Neural progenitor cell (in vitro differentiated cells): ENCODE data around the gene C11orf54. TPM values are rescaled to one million over a fixed set of nuclear protein-coding genes. Genes with fewer than 3 reads are reported as not detected.

ENCODE experiments used
- DNase-seq: peaks from one replicate; pipeline ENCODE4 v3.0.0-alpha.2; 2016; ENCODE audit warnings: low spot score
- H2AFZ ChIP-seq: fragments of 200-600 bp; sonication (generic); replicated peaks from 2 replicates; pipeline ENCODE4 v1.6.1; 2016; ENCODE audit warnings: antibody characterized with exemption
- H3F3A ChIP-seq: fragments of 200-600 bp; sonication (generic); 2 replicates; pipeline ENCODE4 v1.6.1; 2016; ENCODE audit warnings: antibody characterized with exemption, low read depth
- H3K27ac ChIP-seq: fragments of 200-600 bp; sonication (generic); 2 replicates; pipeline ENCODE4 v1.5.1; 2016; ENCODE audit warnings: mild to moderate bottlenecking
- H3K27me3 ChIP-seq: fragments of 200-600 bp; sonication (generic); 2 replicates; pipeline ENCODE4 v1.6.1; 2016; ENCODE audit warnings: mild to moderate bottlenecking, moderate library complexity
- H3K36me3 ChIP-seq: fragments of 200-600 bp; sonication (generic); 2 replicates; pipeline ENCODE4 v1.5.1; 2016
- H3K4me1 ChIP-seq: fragments of 200-600 bp; sonication (generic); 2 replicates; pipeline ENCODE4 v1.6.1; 2016; ENCODE audit warnings: mixed run types
- H3K4me2 ChIP-seq: fragments of 200-600 bp; sonication (generic); 2 replicates; pipeline ENCODE4 v1.6.1; 2016
- H3K4me3 ChIP-seq: fragments of 200-600 bp; sonication (generic); 2 replicates; pipeline ENCODE4 v1.5.1; 2016
- H3K79me2 ChIP-seq: fragments of 200-600 bp; sonication (generic); 2 replicates; pipeline ENCODE4 v1.6.1; 2016; ENCODE audit warnings: low read depth
- H3K9ac ChIP-seq: fragments of 200-600 bp; sonication (generic); 2 replicates; pipeline ENCODE4 v1.6.1; 2016
- H3K9me3 ChIP-seq: fragments of 200-600 bp; sonication (generic); 2 replicates; pipeline ENCODE4 v1.5.1; 2016; ENCODE audit warnings: low read depth
- H4K20me1 ChIP-seq: fragments of 200-600 bp; sonication (generic); 2 replicates; pipeline ENCODE4 v1.6.1; 2016; ENCODE audit warnings: low read depth
- H3K27ac Mint-ChIP-seq: 3 replicates; pipeline ENCODE4 v1.8.0; 2021; ENCODE audit warnings: mixed read lengths
- H3K27me3 Mint-ChIP-seq: 2 replicates; pipeline ENCODE4 v1.8.0; 2022; ENCODE audit warnings: low read depth, mild to moderate bottlenecking, inconsistent platforms, moderate library complexity, mixed read lengths; ENCODE audit not compliant: insufficient read depth
- H3K36me3 Mint-ChIP-seq: 3 replicates; pipeline ENCODE4 v1.8.0; 2021; ENCODE audit warnings: mixed read lengths
- H3K4me1 Mint-ChIP-seq: 3 replicates; pipeline ENCODE4 v1.8.0; 2021; ENCODE audit warnings: mixed read lengths
- H3K4me3 Mint-ChIP-seq: 3 replicates; pipeline ENCODE4 v1.8.0; 2021; ENCODE audit warnings: mild to moderate bottlenecking, moderate library complexity, mixed read lengths
- H3K9me3 Mint-ChIP-seq: 3 replicates; pipeline ENCODE4 v1.8.0; 2020; ENCODE audit warnings: mixed read lengths
- CTCF ChIP-seq: fragments of 200-600 bp; sonication (generic); IDR thresholded peaks from 2 replicates; pipeline ENCODE4 v1.5.1; 2017; ENCODE audit warnings: antibody characterized with exemption, mild to moderate bottlenecking
- EZH2 ChIP-seq: fragments of 200-600 bp; sonication (generic); IDR thresholded peaks from 2 replicates; pipeline ENCODE4 v1.6.1; 2017; ENCODE audit warnings: antibody characterized with exemption, mild to moderate bottlenecking, moderate library complexity
- EZH2phosphoT487 ChIP-seq: fragments of 200-600 bp; sonication (generic); IDR thresholded peaks from 2 replicates; pipeline ENCODE4 v1.6.1; 2017; ENCODE audit warnings: antibody characterized with exemption
- total RNA-seq: library from RNA; depleted of rRNA; stranded (reverse); fragments of >200 nt; gene quantifications from 2 replicates; pipeline ENCODE4 v1.2.3, GENCODE V29; 2015; ENCODE audit warnings: low replicate concordance

Gene C11orf54
- total RNA-seq, 1 donor from 2014 or later, result 44.3 TPM

GRCh38 chr11:93784145-93784934, 42.9 kb downstream of the C11orf54 start, which contains the start of gene MED17:
TSS of gene MED17 (plus strand) at chr11:93784282. CDS start at chr11:93784514, 232 bp downstream.
- peak within 1 kb of the TSS; percentile 96 for H3K27ac Mint-ChIP-seq
- H3K9me3 Mint-ChIP-seq, result peaks cover 2% of the 10 kb centered on the region
- Histone ChIP-seq H4K20me1 (peaks cover 47% of the 10 kb centered on the region), H3K4me3 (peak within 1 kb of the TSS; percentile 95), H3K9ac (peak within 1 kb of the TSS; percentile 97), H3K4me1 (peaks cover 29% of the 10 kb centered on the region), H3K27me3 (no peaks in the 10 kb centered on the region), H3K27ac (peak within 1 kb of the TSS; percentile 99), H3K79me2 (peaks cover 70% of the 10 kb centered on the region), H2AFZ (peak within 1 kb of the TSS; percentile 54), H3K9me3 (no peaks in the 10 kb centered on the region), H3K36me3 (peaks cover 27% of the 10 kb centered on the region), H3F3A (peaks cover 9% of the 10 kb centered on the region), H3K4me2 (peak within 1 kb of the TSS; percentile 98)
- peaks cover 28% of the 10 kb centered on the region for H3K36me3 Mint-ChIP-seq
- peaks cover 2% of the 10 kb centered on the region for H3K27me3 Mint-ChIP-seq
- peaks cover 33% of the 10 kb centered on the region for H3K4me1 Mint-ChIP-seq
- peak; percentile 97 for DNase-seq
- peak within 1 kb of the TSS; percentile 100 for H3K4me3 Mint-ChIP-seq
- peak; percentile 45 for TF ChIP-seq EZH2
- peak; percentile 46 for TF ChIP-seq CTCF
- no peak for TF ChIP-seq EZH2phosphoT487

GRCh38 chr11:93784935-93785360, 43.5 kb downstream of the C11orf54 start:
- H3K4me1 ChIP-seq, result peaks cover 29% of the 10 kb centered on the region
- H3K4me2 ChIP-seq, result peak overlapping the region; percentile 98
- H2AFZ ChIP-seq, result no peak overlapping the region
- peaks cover 33% of the 10 kb centered on the region for H3K4me1 Mint-ChIP-seq
- no peaks in the 10 kb centered on the region for H3K27me3 ChIP-seq
- H3K9me3 Mint-ChIP-seq, result no peaks in the 10 kb centered on the region
- peaks cover 33% of the 10 kb centered on the region for H3K36me3 ChIP-seq
- H3K79me2 ChIP-seq, result peaks cover 76% of the 10 kb centered on the region
- peak overlapping the region; percentile 96 for H3K27ac Mint-ChIP-seq
- H3K9ac ChIP-seq, result peak overlapping the region; percentile 97
- peak; percentile 23 for DNase-seq
- peak overlapping the region; percentile 95 for H3K4me3 ChIP-seq
- peaks cover 25% of the 10 kb centered on the region for H3K36me3 Mint-ChIP-seq
- no peak for TF ChIP-seq EZH2
- no peak for TF ChIP-seq EZH2phosphoT487
- no peak for TF ChIP-seq CTCF
- peak overlapping the region; percentile 100 for H3K4me3 Mint-ChIP-seq
- peaks cover 2% of the 10 kb centered on the region for H3K27me3 Mint-ChIP-seq
- H4K20me1 ChIP-seq, result peaks cover 53% of the 10 kb centered on the region
- H3F3A ChIP-seq, result peaks cover 9% of the 10 kb centered on the region
- H3K27ac ChIP-seq, result peak overlapping the region; percentile 99
- no peaks in the 10 kb centered on the region for H3K9me3 ChIP-seq

GRCh38 chr11:93791493-93791892, 50.0 kb downstream of the C11orf54 start:
- no peaks in the 10 kb centered on the region for H3F3A ChIP-seq
- Mint-ChIP-seq H3K27me3 (no peaks in the 10 kb centered on the region), H3K4me1 (peaks cover 12% of the 10 kb centered on the region), H3K4me3 (no peak overlapping the region), H3K27ac (no peak overlapping the region), H3K9me3 (no peaks in the 10 kb centered on the region), H3K36me3 (peaks cover 45% of the 10 kb centered on the region)
- H3K36me3 ChIP-seq, result peaks cover 59% of the 10 kb centered on the region
- H3K79me2 ChIP-seq, result peaks cover 83% of the 10 kb centered on the region
- H3K4me1 ChIP-seq, result peaks cover 11% of the 10 kb centered on the region
- H3K27me3 ChIP-seq, result no peaks in the 10 kb centered on the region
- TF ChIP-seq EZH2 (no peak), EZH2phosphoT487 (no peak), CTCF (no peak)
- H3K4me3 ChIP-seq, result no peak overlapping the region
- H2AFZ ChIP-seq, result no peak overlapping the region
- no peak overlapping the region for H3K9ac ChIP-seq
- no peak for DNase-seq
- H4K20me1 ChIP-seq, result peaks cover 68% of the 10 kb centered on the region
- H3K27ac ChIP-seq, result no peak overlapping the region
- no peak overlapping the region for H3K4me2 ChIP-seq
- H3K9me3 ChIP-seq, result no peaks in the 10 kb centered on the region
